Neuronal stem cell (in vitro differentiated cells): ENCODE results near the gene SPATS2L.

ENCODE experiments used
- DNase-seq: peaks from one replicate; pipeline ENCODE4 v3.0.0-alpha.2; 2013; ENCODE audit warnings: low spot score
- H2AFZ ChIP-seq: one replicate; pipeline ENCODE4 v1.6.1; 2013; ENCODE audit warnings: mild to moderate bottlenecking, low read length, inconsistent platforms
- H2AK5ac ChIP-seq: 2 replicates; pipeline ENCODE4 v1.6.1; 2013; ENCODE audit warnings: low read depth, mild to moderate bottlenecking, inconsistent platforms, low read length, moderate library complexity, mixed read lengths
- H2BK120ac ChIP-seq: 2 replicates; pipeline ENCODE4 v1.6.1; 2013; ENCODE audit warnings: low read depth, mild to moderate bottlenecking, inconsistent platforms, low read length, moderate library complexity, mixed read lengths
- H2BK12ac ChIP-seq: one replicate; pipeline ENCODE4 v1.6.1; 2013; ENCODE audit warnings: low read length, inconsistent platforms
- H2BK15ac ChIP-seq: 2 replicates; pipeline ENCODE4 v1.6.1; 2013; ENCODE audit warnings: mild to moderate bottlenecking, low read length, inconsistent platforms, mixed read lengths
- H2BK5ac ChIP-seq: one replicate; pipeline ENCODE4 v1.6.1; 2013; ENCODE audit warnings: inconsistent platforms, mild to moderate bottlenecking, low read length, moderate library complexity
- H3K14ac ChIP-seq: one replicate; pipeline ENCODE4 v1.6.1; 2013; ENCODE audit warnings: low read length, inconsistent platforms
- H3K18ac ChIP-seq: 2 replicates; pipeline ENCODE4 v1.6.1; 2013; ENCODE audit warnings: low read length, inconsistent platforms
- H3K23ac ChIP-seq: 2 replicates; pipeline ENCODE4 v1.6.1; 2013; ENCODE audit warnings: low read depth, mild to moderate bottlenecking, mixed read lengths, low read length, inconsistent platforms; ENCODE audit not compliant: poor library complexity
- H3K27ac ChIP-seq: replicated peaks from 3 replicates; pipeline ENCODE4 v1.5.1; 2013; ENCODE audit warnings: low read length, inconsistent platforms
- H3K27me3 ChIP-seq, 3 experiments: 2 replicates each; pipeline ENCODE4 v1.6.1; 2013; ENCODE audit warnings: low read length in 3 of 3, mild to moderate bottlenecking in 2 of 3, inconsistent platforms in 1 of 3, low read depth in 1 of 3, mixed read lengths in 1 of 3, moderate library complexity in 1 of 3; ENCODE audit not compliant: control insufficient read depth in 3 of 3, insufficient read depth in 3 of 3
- H3K36me3 ChIP-seq, 2 donors: replicated peaks in 1 of 2; 2 replicates each; pipeline ENCODE4 v1.6.1; 2013; ENCODE audit warnings: low read length in 2 of 2; ENCODE audit not compliant: control insufficient read depth in 2 of 2, insufficient read depth in 2 of 2
- H3K4ac ChIP-seq: 2 replicates; pipeline ENCODE4 v1.6.1; 2013; ENCODE audit warnings: inconsistent platforms, mild to moderate bottlenecking, low read length, moderate library complexity
- H3K4me1 ChIP-seq, 2 donors: 1 replicate in 1 of 2; 2 replicates in 1 of 2; pipeline ENCODE4 v1.6.1; 2013; ENCODE audit warnings: low read length in 2 of 2, low read depth in 1 of 2; ENCODE audit not compliant: control insufficient read depth in 2 of 2, insufficient read depth in 1 of 2
- H3K4me2 ChIP-seq: one replicate; pipeline ENCODE4 v1.6.1; 2013; ENCODE audit warnings: mild to moderate bottlenecking, low read length, inconsistent platforms; ENCODE audit not compliant: insufficient read depth, poor library complexity, severe bottlenecking
- H3K4me3 ChIP-seq, 2 donors: 2 replicates each; pipeline ENCODE4 v1.5.1; 2013; ENCODE audit warnings: low read length in 2 of 2, mild to moderate bottlenecking in 2 of 2, inconsistent platforms in 1 of 2, moderate library complexity in 1 of 2
- H3K79me1 ChIP-seq: one replicate; pipeline ENCODE4 v1.6.1; 2013; ENCODE audit warnings: low read depth, mild to moderate bottlenecking, inconsistent platforms, low read length, moderate library complexity
- H3K9ac ChIP-seq: one replicate; pipeline ENCODE4 v1.6.1; 2013; ENCODE audit warnings: mild to moderate bottlenecking, low read depth, low read length, inconsistent platforms; ENCODE audit not compliant: poor library complexity
- H3K9me3 ChIP-seq, 2 donors: replicated peaks in 1 of 2; 2 replicates each; pipeline versions ENCODE3 to v1.6.1; 2013; ENCODE audit warnings: low read length in 2 of 2, mild to moderate bottlenecking in 2 of 2, inconsistent platforms in 1 of 2, low read depth in 1 of 2, mixed read lengths in 1 of 2, moderate library complexity in 1 of 2; ENCODE audit not compliant: control insufficient read depth in 2 of 2, insufficient read depth in 1 of 2
- H4K8ac ChIP-seq: one replicate; pipeline ENCODE4 v1.6.1; 2013; ENCODE audit warnings: low read depth, mild to moderate bottlenecking, inconsistent platforms, low read length, moderate library complexity
- H4K91ac ChIP-seq: one replicate; pipeline ENCODE4 v1.6.1; 2013; ENCODE audit warnings: low read length, low read depth, mild to moderate bottlenecking, inconsistent platforms; ENCODE audit not compliant: poor library complexity
- WGBS, 2 donors: extraction: QIAGEN DNeasy Blood & Tissue Kit; methylation state at CpG; one replicate each; pipeline ENCODE4 v1.1.7; 2013; ENCODE audit warnings: missing lambda C conversion rate in 2 of 2, mixed read lengths in 1 of 2; ENCODE audit not compliant: insufficient read length in 2 of 2, insufficient replicate concordance in 1 of 2; ENCODE audit errors: extremely low coverage in 2 of 2; 5-methylcytosine and 5-hydroxymethylcytosine counted together

SPATS2L gene

DNA sequence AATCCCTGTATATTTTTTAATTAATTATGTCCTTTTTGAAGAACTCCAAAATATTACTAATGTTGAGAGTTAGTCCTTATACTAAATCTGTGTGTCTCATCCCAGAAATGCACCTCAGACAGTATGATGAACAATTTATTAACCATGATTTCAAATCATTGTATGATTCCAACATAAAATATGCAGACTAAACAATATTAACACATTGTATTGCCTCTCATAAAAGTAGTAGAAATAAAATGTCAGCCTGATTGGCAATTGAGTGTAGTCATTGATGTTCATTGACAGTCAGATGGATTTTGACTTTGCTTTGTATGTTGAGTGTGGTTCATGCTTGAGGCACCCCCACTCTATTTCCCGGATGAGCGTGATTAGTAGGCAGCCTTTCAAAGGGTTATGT, 145.9 kb downstream of the SPATS2L start:
- Histone ChIP-seq H3K4me1 (peaks cover 0 to 5% of the 10 kb centered on the region in 2 donors), H3K79me1 (no peaks in the 10 kb centered on the region), H3K27me3 (no peaks in the 10 kb centered on the region), H3K4ac (no peak overlapping the region), H3K27ac (no peak overlapping the region), H2BK12ac (no peak overlapping the region), H3K4me3 (no peak overlapping the region), H2AK5ac (no peak overlapping the region), H3K18ac (no peak overlapping the region), H3K23ac (no peak overlapping the region), H4K91ac (no peak overlapping the region), H3K9me3 (peaks cover 0 to 2% of the 10 kb centered on the region in 2 donors), H4K8ac (no peak overlapping the region), H2BK15ac (no peak overlapping the region), H3K4me2 (no peak overlapping the region), H2BK120ac (no peak overlapping the region), H3K36me3 (peaks cover 0 to 23% of the 10 kb centered on the region in 2 donors), H3K9ac (no peak overlapping the region), H2AFZ (no peak overlapping the region), H2BK5ac (no peak overlapping the region), H3K14ac (no peak overlapping the region)
- no CpG with 5 or more reads among the region's 2 CpGs for WGBS, 2 donors
- no peak for DNase-seq

DNA sequence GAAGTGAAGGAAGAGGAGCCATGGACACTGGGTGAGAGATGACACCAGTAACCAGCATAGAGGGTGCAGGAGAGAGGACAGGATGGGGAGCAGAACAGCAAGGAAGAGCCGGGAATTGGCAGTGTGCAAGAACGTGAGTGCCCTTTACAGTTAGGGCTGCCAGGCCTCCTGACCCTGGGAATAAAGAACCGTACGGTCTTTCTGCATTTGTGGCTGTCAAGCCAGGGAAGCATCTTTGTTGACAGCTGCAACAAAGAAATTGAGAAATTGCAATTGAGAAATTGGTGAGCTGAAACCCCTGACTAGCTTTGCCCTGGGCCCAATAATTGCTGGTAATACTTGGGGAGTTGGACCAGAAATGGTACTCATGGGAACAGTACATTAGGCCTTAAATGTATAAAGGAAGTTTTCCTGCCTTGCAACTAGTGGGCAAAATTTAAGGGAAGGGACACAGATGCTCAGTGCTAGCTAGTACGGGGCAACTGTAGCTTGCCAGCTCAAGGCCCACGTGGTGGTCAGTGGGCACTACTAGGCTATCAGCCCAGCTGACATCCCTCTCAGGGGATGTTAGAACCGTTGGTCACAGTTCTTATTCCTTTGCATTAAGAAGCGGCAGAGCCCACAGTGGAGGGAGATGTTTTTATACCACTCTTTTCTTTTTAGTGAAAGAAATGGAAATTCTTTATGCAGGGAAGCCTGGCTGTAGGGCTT, 146.8 kb downstream of the SPATS2L start:
- H2BK15ac ChIP-seq, result no peak overlapping the region
- no peak overlapping the region for H3K23ac ChIP-seq
- no peak overlapping the region for H3K9ac ChIP-seq
- no peak overlapping the region for H2AK5ac ChIP-seq
- H3K4me1 ChIP-seq, result peaks cover 0 to 5% of the 10 kb centered on the region in 2 donors
- H3K79me1 ChIP-seq, result no peaks in the 10 kb centered on the region
- no peak overlapping the region for H3K18ac ChIP-seq
- H3K4me3 ChIP-seq, result no peak overlapping the region
- no peak overlapping the region for H4K91ac ChIP-seq
- H3K27me3 ChIP-seq, result no peaks in the 10 kb centered on the region
- no peak for DNase-seq
- H3K14ac ChIP-seq, result no peak overlapping the region
- no peak overlapping the region for H2BK5ac ChIP-seq
- no peak overlapping the region for H2BK12ac ChIP-seq
- no peak overlapping the region for H3K27ac ChIP-seq
- H3K9me3 ChIP-seq, result peaks cover 0 to 2% of the 10 kb centered on the region in 2 donors
- no CpG with 5 or more reads among the region's 8 CpGs for WGBS, 2 donors
- H3K4ac ChIP-seq, result no peak overlapping the region
- H2AFZ ChIP-seq, result no peak overlapping the region
- H4K8ac ChIP-seq, result no peak overlapping the region
- H3K36me3 ChIP-seq, result peaks cover 0 to 21% of the 10 kb centered on the region in 2 donors
- H3K4me2 ChIP-seq, result no peak overlapping the region
- no peak overlapping the region for H2BK120ac ChIP-seq

DNA sequence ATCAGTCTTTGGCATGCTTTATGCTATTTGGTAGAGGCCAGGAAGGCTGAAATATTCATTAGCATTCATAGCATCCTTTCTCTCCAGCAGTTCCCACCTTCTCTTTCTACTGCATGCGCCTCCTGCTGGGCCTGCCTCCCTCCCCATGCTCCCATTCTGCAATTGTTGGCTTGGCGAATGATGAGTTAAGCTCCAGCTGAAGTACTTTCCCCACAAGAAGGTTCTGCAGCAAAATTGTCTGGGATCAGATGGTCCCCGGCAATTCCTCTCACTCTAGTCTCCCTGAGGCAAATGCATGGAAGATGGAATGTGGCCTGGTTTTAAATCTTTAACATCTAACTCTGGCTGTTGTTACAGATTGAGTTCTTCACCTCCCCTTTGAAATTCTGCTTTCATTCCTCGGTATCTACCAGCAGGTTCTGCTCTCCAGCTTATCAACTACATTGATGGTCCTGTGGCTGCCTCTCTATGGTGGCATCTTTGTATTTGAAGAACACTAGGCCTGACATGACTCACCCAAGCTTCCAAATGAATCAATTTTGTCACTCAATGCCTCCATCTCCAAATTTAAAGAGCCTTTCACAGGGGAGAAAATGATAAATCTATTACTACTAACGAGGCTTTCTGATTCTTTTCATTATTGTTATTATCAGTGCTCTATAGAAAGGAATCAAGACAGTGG, 147.5 kb downstream of the SPATS2L start:
- Histone ChIP-seq H2BK5ac (no peak overlapping the region), H3K9me3 (peaks cover 0 to 2% of the 10 kb centered on the region in 2 donors), H3K79me1 (no peaks in the 10 kb centered on the region), H3K4me3 (no peak overlapping the region), H3K14ac (no peak overlapping the region), H3K23ac (no peak overlapping the region), H3K4ac (no peak overlapping the region), H2BK120ac (no peak overlapping the region), H3K18ac (no peak overlapping the region), H3K27me3 (no peaks in the 10 kb centered on the region), H3K4me1 (peaks cover 0 to 5% of the 10 kb centered on the region in 2 donors), H4K91ac (no peak overlapping the region), H4K8ac (no peak overlapping the region), H2AFZ (no peak overlapping the region), H2AK5ac (no peak overlapping the region), H3K36me3 (peaks cover 0 to 19% of the 10 kb centered on the region in 2 donors), H3K27ac (no peak overlapping the region), H3K9ac (no peak overlapping the region), H2BK12ac (no peak overlapping the region), H2BK15ac (no peak overlapping the region), H3K4me2 (no peak overlapping the region)
- DNase-seq, result no peak
- whole genome bisulfite sequencing, 2 donors, result no CpG with 5 or more reads among the region's 5 CpGs
